ENCODE results near the gene CANT1. TPM values are rescaled to one million over a fixed set of nuclear protein-coding genes. Genes with fewer than 3 reads are reported as not detected.

The CANT1 gene
- total and polyA plus RNA-seq, 9 of the 15 experiments (the other 6 are each of a cell fraction or from before 2014, with no cell fraction given), result 2.7 to 66.4 (median 22.5) TPM

DNA sequence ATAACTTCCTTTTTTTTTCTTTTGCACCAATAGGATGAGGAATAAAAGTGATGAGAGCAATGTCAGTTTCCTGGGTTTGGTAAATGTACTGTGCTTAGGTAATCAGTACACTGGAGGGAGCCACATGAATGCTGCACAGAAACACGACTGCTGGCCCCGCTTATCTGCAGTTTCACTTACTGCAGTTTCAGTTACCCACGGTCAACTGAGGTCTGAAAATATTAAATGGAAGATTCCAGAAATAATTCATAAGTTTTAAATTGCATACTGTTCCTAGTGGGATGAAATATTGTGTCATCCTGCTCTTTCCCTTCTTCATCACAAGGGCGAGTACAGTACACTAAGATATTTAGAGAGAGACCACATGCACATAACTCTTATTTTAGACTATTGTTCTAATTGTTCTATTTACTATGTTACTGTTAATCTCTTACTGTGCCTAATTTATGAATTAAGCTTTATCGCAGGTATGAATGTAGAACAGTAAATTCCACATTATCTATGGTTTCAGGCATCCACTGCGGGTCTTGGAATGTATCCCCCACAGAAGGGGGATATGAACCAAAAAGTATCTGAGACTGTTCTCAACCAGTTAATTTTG, 23.4 kb downstream of the CANT1 start (continued):
- TF ChIP-seq JUND (IDR thresholded peaks at IDR 0.05; ENCODE audit: borderline replicate concordance, low read depth, low read length) (peak; percentile 37; the same call in 1 of the 2 replicates), JUND (tag; IDR thresholded peaks at IDR 0.05; ENCODE audit: borderline replicate concordance, low read depth, low read length) (no peak; the same call in 2 of the 3 replicates), ZNF12 (CRISPR knock-in tag; IDR thresholded peaks at IDR 0.05) (no peak), ZC3H11A (IDR thresholded peaks at IDR 0.05; ENCODE audit: low read depth, low read length) (no peak), ZNF324 (CRISPR knock-in tag; IDR thresholded peaks at IDR 0.05) (no peak), ZNF24 (IDR thresholded peaks at IDR 0.05) (peak; percentile 49; the same call in 1 of the 2 replicates), CC2D1A (IDR thresholded peaks at IDR 0.05) (no peak), ZKSCAN3 (CRISPR knock-in tag; IDR thresholded peaks at IDR 0.05) (no peak), CCAR2 (IDR thresholded peaks at IDR 0.05; ENCODE audit: low read depth, low read length) (no peak)
- TF ChIP-seq, protein P1, sequence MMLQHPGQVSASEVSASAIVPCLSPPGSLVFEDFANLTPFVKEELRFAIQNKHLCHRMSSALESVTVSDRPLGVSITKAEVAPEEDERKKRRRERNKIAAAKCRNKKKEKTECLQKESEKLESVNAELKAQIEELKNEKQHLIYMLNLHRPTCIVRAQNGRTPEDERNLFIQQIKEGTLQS (IDR thresholded peaks at IDR 0.05), result no peak
- TF ChIP-seq, protein P1 (CRISPR knock-in tag; conservative IDR thresholded peaks at IDR 0.05), result no peak
- TF ChIP-seq, protein P2, sequence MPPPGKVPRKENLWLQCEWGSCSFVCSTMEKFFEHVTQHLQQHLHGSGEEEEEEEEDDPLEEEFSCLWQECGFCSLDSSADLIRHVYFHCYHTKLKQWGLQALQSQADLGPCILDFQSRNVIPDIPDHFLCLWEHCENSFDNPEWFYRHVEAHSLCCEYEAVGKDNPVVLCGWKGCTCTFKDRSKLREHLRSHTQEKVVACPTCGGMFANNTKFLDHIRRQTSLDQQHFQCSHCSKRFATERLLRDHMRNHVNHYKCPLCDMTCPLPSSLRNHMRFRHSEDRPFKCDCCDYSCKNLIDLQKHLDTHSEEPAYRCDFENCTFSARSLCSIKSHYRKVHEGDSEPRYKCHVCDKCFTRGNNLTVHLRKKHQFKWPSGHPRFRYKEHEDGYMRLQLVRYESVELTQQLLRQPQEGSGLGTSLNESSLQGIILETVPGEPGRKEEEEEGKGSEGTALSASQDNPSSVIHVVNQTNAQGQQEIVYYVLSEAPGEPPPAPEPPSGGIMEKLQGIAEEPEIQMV (tag; conservative IDR thresholded peaks at IDR 0.05; ENCODE audit: low read depth), result no peak
- TF ChIP-seq, protein P3, sequence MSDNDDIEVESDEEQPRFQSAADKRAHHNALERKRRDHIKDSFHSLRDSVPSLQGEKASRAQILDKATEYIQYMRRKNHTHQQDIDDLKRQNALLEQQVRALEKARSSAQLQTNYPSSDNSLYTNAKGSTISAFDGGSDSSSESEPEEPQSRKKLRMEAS (CRISPR knock-in tag; IDR thresholded peaks at IDR 0.05), result no peak; the same call in 1 of the 2 replicates
- TF ChIP-seq, protein P4, sequence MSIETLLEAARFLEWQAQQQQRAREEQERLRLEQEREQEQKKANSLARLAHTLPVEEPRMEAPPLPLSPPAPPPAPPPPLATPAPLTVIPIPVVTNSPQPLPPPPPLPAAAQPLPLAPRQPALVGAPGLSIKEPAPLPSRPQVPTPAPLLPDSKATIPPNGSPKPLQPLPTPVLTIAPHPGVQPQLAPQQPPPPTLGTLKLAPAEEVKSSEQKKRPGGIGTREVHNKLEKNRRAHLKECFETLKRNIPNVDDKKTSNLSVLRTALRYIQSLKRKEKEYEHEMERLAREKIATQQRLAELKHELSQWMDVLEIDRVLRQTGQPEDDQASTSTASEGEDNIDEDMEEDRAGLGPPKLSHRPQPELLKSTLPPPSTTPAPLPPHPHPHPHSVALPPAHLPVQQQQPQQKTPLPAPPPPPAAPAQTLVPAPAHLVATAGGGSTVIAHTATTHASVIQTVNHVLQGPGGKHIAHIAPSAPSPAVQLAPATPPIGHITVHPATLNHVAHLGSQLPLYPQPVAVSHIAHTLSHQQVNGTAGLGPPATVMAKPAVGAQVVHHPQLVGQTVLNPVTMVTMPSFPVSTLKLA (conservative IDR thresholded peaks at IDR 0.05), result peak in 1 of 2 experiments; percentile 21; a peak in 1 of 4 replicates
- TF ChIP-seq, protein P5, sequence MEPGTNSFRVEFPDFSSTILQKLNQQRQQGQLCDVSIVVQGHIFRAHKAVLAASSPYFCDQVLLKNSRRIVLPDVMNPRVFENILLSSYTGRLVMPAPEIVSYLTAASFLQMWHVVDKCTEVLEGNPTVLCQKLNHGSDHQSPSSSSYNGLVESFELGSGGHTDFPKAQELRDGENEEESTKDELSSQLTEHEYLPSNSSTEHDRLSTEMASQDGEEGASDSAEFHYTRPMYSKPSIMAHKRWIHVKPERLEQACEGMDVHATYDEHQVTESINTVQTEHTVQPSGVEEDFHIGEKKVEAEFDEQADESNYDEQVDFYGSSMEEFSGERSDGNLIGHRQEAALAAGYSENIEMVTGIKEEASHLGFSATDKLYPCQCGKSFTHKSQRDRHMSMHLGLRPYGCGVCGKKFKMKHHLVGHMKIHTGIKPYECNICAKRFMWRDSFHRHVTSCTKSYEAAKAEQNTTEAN (CRISPR knock-in tag; IDR thresholded peaks at IDR 0.05), result no peak
- TF ChIP-seq, protein P6, sequence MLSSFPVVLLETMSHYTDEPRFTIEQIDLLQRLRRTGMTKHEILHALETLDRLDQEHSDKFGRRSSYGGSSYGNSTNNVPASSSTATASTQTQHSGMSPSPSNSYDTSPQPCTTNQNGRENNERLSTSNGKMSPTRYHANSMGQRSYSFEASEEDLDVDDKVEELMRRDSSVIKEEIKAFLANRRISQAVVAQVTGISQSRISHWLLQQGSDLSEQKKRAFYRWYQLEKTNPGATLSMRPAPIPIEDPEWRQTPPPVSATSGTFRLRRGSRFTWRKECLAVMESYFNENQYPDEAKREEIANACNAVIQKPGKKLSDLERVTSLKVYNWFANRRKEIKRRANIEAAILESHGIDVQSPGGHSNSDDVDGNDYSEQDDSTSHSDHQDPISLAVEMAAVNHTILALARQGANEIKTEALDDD (IDR thresholded peaks at IDR 0.05), result 0 out of 2 replicates have a peak, but pooled peaks have one; percentile 37
